Left colon (tissue), 2 donors: ENCODE measurements around the gene PLA2G4F. TPM values are rescaled to one million over a fixed set of nuclear protein-coding genes. Genes with fewer than 3 reads are reported as not detected.

Source experiments
- ATAC-seq: fragments of 200-7000 bp; cut with Tn5 transposase; one replicate; pipeline ENCODE4 v1.9.1; 2020; ENCODE audit warnings: mild to moderate bottlenecking, moderate library complexity
- DNase-seq, 2 donors: peaks; one replicate each; pipeline ENCODE4 v3.0.0-alpha.2; 2020
- intact Hi-C, 2 donors: fragments of 100-400 bp; cut with DNase I in 1 of 2; cut with micrococcal nuclease in 1 of 2; formaldehyde crosslinking; loops; one replicate each; pipeline versions ENCODE4 v1.11.2 to v1.14.0; 2022; cut with DNase I, micrococcal nuclease
- total RNA-seq, 2 donors: library from RNA; stranded (reverse); fragmentation: NEBNext Ultra II Directional; extraction: Animal tissue kit (Norgen Biotek cat#: 25700); gene quantifications; one replicate each; pipeline ENCODE4 v1.2.1, GENCODE V29; 2021
- donor health status: DM: no; HTN: no; CAD: no.
- donor health status: DM: yes; HTN: yes; CAD: no.

The PLA2G4F gene
- total RNA-seq, 2 donors from 2014 or later, result 44.1 to 73.5 TPM

DNA sequence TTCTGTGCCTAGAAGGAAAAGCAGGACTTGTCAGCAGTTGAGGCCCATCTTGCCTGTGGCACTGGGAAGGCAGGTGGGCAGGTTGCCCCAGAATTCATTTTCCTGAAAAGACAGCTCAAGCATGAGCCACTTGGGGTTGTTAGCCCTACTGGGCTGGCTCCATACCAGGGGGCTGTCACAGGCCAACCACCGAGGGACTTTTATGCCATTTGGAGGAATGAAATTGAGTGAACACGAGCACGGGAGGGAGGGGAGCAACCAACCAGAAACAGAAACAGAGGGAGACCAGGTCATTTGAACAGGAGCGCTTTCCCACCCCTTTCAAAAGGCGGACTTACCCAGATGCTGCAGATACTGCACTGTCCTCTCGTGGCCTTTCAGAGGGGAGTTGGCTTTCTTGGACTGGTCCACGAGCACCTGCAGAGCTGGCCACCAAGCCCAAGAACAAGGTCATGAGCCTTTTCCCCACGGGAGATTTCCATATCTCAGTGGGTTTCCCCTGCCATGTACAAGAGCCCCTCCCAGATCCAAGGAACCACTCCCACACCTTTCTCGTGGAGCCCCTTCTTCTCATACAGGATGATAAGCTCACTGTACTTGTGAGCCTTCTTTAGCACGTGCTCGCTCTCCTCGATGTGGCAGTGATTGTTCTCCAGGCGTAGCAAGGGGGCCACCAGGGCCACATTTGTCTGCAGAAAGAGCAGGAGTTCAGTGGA is 9.9 kb upstream of the PLA2G4F start:
- ATAC-seq (no peak), DNase-seq (no peak)
- intact Hi-C loops, result no loop called here

- ATAC-seq, result no peak
- intact Hi-C loops, result no loop called here
Measured at GRCh38 chr15:42165106-42165505, 8.7 kb upstream of the PLA2G4F start.

GRCh38 chr15:42163947-42164550 is 7.6 kb upstream of the PLA2G4F start:
- DNase-seq (no peak), ATAC-seq (no peak)
- intact Hi-C loops, result no loop called here

More at GRCh38 chr15:42165106-42165505, 8.7 kb upstream of the PLA2G4F start:
- DNase-seq, result no peak

GRCh38 chr15:42163291-42163690 is 6.9 kb upstream of the PLA2G4F start:
- intact Hi-C loops, result no loop called here

DNA sequence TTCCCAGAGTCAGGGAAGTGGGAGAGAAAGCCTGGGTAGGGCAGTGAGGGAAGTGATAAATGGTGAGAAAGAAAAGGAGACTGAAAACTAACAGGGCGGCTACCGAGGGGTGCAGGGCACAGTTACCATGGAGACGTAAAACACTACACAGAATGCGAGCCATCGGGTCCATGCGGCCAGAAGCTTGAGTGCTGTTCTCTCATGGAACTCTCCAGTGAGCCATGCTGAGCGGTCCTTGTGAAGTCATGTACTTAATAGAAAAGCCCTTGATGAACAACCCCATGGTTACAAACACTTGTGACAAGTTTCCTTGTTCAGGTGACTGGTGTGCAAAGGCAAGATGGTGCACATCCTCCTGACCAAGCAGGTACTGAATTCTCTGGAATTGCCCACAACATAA is 3.7 kb upstream of the PLA2G4F start:
- no peak for ATAC-seq
- intact Hi-C loops, result no loop called here
- no peak for DNase-seq

More at GRCh38 chr15:42163291-42163690, 6.9 kb upstream of the PLA2G4F start:
- ATAC-seq (no peak), DNase-seq (no peak)

DNA sequence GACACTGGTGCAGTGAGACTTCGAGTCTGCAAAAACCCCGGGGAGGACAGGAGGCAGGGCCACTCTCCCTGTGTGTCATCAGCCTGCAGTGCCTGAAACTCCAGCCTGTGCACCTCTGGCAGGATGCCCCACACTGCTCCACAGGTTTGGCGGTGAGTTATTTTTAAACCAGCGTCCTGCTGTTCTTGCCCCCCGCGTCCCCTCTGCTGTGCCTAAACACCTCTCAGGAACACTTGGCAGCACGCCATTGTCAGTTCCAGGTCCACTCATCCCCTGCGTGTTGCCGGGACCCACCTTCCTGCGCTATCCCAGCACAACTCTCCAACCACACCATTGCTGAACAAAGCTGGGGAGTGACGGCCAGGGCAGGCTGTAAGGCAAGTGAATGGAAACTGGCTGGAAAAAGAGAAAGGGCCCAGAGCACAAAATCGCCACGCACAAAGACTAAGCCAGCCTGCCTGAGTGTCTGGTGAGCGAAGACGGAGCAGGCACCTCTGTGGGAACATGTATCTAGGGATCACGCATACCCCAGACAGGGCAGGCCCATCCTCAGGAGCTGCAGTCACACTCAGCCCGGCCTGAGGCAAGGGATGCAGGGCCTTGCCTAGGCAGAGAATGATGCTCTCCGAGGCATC is 3.1 kb upstream of the PLA2G4F start:
- DNase-seq, result no peak
- ATAC-seq, result no peak
- intact Hi-C loops, result no loop called here

DNA sequence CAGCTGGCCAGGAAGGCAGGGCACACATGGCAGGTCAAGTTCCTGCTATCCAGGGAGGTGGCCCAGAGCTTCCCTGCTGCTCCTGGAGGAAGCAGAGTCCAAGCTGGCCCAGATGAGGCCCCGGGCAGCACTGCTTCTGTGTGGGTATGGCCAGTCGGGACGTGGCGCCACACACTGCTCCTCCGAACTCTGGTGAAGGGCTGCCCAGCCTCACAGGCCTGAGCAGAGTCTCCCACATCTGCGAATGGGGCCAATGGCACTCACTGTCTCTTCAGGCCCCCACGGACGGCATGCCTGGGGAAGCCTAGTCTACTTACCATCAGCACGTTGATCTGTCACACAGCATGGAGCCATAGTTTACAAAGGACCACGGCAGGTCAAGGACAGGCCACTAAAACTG is 2.5 kb upstream of the PLA2G4F start:
- intact Hi-C loops, result no loop called here
- ATAC-seq (no peak), DNase-seq (no peak)

GRCh38 chr15:42157981-42158765 is 1.7 kb upstream of the PLA2G4F start:
- DNase-seq (no peak), ATAC-seq (no peak)
- intact Hi-C loops, result no loop called here

DNA sequence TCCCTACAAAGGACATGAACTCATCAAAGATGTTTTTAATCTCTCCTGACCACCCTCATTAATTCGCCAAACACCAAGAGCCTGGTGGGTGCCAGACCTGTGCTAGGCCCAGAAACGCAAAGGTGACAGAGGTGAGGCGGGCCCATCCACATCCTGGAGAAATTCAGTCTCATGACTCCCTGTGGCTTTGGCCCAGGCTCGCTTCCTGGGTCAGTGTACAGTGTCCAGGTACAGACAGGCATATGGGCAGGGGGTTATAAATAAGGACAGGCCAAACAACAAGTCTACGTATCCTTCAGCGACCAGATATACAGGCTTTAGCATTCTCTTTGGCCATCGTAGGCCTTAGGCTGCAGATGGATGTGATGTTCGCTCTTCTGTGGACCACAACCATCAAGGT is 945 bp upstream of the PLA2G4F start:
- DNase-seq, result no peak
- intact Hi-C loops, result no loop called here

DNA sequence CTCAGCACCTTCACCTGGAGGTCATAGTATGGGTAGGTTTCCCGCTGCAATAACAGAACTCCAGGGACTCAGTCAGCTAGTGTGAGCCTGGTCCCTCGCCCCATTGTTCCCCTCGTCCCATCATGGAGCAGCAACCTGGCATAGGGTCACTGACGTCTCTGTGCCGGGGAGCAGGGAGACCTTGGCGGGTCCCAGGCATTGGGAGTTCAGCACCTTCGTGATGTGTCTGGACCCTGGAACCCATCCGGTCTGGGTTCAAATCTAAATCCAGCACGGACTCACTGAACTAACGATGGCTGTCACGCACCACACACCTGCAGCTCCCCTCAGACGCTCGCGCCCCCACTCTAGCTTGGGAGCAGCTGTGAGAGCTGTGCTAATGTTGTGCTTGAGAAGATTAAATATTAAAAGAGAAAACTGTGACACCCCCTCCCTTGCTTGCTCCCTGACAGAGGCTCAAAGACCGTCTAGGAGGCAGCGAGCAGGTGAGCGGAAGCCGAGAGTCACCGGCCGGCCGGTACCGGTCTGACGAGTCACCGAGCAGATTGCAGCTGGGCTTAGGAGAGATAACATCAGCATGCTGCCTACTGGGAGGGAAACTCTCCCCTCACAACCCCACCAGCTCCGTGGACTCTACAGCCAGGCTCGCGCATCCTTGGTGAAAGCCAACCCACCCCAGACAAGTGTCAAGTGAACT is 742 bp downstream of the PLA2G4F start:
- intact Hi-C loops, result no loop called here
- DNase-seq (peak; percentile 71 to 75), ATAC-seq (peak; percentile 73)

More for the DNA sequence above, 945 bp upstream of the PLA2G4F start:
- ATAC-seq, result no peak

- intact Hi-C loops, result no loop called here
- ATAC-seq (no peak), DNase-seq (no peak)
Measured at GRCh38 chr15:42154956-42155355, 1.5 kb downstream of the PLA2G4F start.

GRCh38 chr15:42154212-42154941 is 2.1 kb downstream of the PLA2G4F start:
- intact Hi-C loops, result no loop called here
- DNase-seq (no peak), ATAC-seq (no peak)

DNA sequence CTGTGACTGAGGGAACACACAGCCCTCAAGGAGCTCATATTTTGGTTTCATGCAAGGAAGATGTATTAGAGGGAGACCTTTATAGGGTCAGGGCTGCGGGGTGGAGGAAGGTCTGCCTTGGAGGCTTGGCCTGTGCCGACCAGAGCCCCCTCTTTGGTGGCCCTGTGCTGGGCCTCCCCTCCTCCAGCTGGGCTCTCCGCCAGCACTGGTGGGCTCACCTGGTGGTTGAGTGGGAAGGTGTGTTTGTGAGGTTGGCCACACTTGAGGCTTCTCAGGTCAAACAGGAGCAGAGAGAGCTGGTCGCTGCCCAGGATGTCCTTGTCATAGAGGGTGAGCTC is 2.6 kb downstream of the PLA2G4F start:
- ATAC-seq (no peak), DNase-seq (no peak)
- intact Hi-C loops, result no loop called here

DNA sequence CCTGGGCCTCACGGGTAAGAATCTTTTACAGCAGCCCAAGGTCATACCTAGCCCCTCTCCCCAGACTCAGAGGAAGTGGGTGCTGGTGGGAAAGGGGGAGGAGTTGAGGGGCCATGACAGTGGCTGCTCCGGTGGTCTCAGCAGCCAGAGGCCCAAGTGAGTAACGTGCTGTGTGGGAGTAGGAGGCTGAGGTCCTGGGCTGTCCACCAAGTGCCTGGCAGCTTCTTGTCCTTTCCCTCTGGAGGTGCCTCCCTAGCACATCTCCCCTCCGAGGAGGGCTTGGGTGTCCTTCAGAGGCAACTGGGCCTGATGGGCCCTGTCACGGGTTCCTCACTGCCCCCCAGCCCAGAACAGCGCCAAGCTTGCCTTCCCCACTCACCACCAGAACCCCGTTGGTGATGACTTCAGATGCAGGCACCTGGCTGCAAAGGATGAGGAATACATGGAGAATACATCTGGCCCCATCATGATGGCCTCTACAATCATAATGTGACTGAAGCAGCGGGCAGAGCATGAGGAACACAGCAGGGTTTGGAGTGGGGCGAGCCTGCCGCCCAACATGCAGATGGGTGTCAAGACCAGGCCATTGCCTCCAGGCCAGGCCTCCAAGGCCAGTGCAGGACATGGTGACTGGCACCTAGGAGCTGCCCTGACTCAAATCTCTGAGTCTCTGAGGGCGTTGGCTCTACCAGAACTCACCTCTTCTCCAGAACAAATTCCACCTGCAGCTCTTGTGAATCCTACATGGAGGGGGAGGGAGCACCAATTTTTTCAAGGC is 3.3 kb downstream of the PLA2G4F start:
- ATAC-seq (no peak), DNase-seq (no peak)
- intact Hi-C loops, result no loop called here

DNA sequence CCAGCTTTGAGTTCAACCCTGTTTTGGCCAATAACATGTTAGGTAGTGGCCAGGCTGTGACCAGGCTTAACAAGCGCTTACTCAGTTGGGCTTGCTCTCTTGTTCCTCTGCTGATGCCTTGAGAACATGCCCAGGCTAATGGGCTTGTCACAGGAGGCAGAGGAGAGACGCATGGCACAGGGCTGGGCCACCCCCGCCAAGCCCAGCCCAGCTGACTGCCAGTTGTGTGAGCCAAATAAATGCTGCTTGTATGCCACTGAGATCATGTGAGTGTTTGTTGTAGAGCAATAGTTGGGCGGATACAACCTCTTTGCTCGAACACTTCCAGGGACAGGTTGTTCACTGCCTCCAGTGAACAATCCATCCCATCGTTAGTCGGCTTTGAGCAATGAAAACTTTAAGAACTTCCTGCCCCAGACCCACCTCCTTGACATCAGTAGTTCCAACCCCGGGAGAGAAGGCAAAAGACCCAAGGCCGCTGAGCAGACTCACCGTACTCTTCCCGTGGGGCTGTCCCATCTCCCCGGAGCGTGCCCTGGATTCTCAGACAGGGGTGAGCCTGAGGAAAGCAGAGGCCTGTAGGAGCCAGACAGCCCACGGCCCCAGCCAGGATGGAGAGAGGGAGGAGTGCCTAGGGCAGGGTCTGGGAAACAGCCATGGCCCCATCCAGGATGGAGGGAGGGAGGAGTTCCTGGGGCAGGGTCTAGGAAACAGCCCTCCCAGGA is 4.1 kb downstream of the PLA2G4F start:
- peak; percentile 65 for ATAC-seq
- intact Hi-C loops, result no loop called here
- peak; percentile 42 to 70 for DNase-seq

GRCh38 chr15:42151736-42152135 is 4.7 kb downstream of the PLA2G4F start:
- DNase-seq (no peak), ATAC-seq (peak; percentile 4)
- intact Hi-C loops, result no loop called here

- no peak for ATAC-seq
Measured at GRCh38 chr15:42151141-42151561, 5.3 kb downstream of the PLA2G4F start.

More at GRCh38 chr15:42151141-42151561, 5.3 kb downstream of the PLA2G4F start:
- intact Hi-C loops, result no loop called here
- no peak for DNase-seq
